ENCODE measurements around the gene TRAPPC6A. TPM values are rescaled to one million over a fixed set of nuclear protein-coding genes. Genes with fewer than 3 reads are reported as not detected.

TRAPPC6A gene
- total RNA-seq, 4 donors from 2014 or later: 18.4 to 29.2 (median 24.8) TPM

DNA sequence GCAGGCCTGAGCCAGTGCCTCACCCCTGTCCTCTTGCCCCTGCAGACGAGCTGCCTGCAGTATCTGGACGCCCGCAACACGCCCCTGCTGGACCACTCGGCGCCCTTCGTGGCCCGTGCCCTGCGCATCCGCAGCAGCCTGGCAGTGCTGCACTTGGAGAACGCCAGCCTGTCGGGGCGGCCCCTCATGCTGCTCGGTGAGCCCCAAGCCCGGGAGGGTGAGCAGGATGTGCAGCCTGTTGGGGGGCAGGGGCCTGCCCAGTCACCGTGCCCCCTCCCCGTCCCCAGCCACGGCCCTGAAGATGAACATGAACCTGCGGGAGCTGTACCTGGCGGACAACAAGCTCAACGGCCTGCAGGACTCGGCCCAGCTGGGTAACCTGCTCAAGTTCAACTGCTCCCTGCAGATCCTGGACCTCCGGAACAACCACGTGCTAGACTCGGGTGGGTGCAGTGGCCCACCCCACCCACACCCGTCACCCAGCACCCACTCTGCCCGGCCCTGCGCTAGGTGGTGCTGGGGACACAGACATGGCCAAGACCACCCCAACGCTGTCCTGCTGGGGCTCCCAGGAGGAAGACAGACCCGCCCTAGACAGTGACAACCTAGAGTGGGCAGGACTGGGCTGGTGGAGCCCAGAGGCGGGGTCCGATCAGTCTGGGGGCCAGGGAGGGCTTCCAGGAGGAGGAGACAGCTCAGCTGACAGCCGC is 35.9 kb downstream of the TRAPPC6A start:
- in situ Hi-C loops (cut with MboI; ENCODE audit: low sequenced_read_pairs in 4 of 4) (no loop called here), intact Hi-C loops (cut with DNase I; ENCODE audit: low total_unique reads) (no loop called here)
- DNase-seq (no peak), ATAC-seq (no peak)
- H3K9me3 ChIP-seq: no peaks in the 10 kb centered on the region
- TF ChIP-seq POLR2A (IDR thresholded peaks at IDR 0.05): no peak
- TF ChIP-seq, protein P1, sequence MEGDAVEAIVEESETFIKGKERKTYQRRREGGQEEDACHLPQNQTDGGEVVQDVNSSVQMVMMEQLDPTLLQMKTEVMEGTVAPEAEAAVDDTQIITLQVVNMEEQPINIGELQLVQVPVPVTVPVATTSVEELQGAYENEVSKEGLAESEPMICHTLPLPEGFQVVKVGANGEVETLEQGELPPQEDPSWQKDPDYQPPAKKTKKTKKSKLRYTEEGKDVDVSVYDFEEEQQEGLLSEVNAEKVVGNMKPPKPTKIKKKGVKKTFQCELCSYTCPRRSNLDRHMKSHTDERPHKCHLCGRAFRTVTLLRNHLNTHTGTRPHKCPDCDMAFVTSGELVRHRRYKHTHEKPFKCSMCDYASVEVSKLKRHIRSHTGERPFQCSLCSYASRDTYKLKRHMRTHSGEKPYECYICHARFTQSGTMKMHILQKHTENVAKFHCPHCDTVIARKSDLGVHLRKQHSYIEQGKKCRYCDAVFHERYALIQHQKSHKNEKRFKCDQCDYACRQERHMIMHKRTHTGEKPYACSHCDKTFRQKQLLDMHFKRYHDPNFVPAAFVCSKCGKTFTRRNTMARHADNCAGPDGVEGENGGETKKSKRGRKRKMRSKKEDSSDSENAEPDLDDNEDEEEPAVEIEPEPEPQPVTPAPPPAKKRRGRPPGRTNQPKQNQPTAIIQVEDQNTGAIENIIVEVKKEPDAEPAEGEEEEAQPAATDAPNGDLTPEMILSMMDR (IDR thresholded peaks at IDR 0.05 in 4 of 5, conservative IDR thresholded peaks at IDR 0.05 in 1 of 5): no peak
- no peaks in the 10 kb centered on the region for H3K27me3 ChIP-seq
- no peak overlapping the region for H3K27ac ChIP-seq
- no peaks in the 10 kb centered on the region for H3K4me1 ChIP-seq
- no peak overlapping the region for H3K4me3 ChIP-seq
- H3K36me3 ChIP-seq: peaks cover 0 to 48% of the 10 kb centered on the region in 2 donors

DNA sequence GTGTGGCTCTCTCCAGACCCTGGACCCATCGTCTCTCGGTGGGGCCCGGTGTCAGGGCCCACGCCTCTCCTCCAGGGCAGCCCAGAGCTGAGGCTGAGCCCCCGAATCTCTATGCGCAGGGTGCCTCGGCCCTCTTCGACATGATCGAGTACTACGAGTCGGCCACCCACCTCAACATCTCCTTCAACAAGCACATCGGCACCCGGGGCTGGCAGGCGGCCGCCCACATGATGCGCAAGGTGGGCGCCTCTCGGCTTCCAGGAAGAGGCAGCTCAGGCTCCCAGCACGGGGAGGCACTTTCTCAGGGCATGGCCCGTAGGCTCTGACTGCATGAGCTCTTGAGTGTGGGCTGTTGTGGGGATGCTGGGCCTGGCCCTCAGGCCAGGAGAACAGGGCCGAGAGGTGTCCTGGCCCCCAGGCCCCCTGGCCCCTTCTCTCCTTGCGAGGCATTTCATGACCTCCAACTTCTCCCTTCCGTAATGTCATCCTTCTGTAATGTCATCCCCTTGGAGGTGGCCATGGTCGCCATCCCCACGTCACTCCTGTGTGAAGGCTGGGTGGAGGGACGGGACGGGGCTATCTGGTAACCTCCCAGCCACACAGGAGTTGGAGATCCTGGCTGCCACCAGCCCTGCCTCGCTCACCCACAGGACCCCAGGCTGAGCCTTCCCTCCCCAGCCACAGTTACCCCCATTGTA is 36.7 kb downstream of the TRAPPC6A start:
- no peaks in the 10 kb centered on the region for H3K27me3 ChIP-seq
- no peak for TF ChIP-seq POLR2A (IDR thresholded peaks at IDR 0.05)
- TF ChIP-seq, protein P1 (IDR thresholded peaks at IDR 0.05 in 4 of 5, conservative IDR thresholded peaks at IDR 0.05 in 1 of 5): no peak
- H3K36me3 ChIP-seq: peaks cover 0 to 39% of the 10 kb centered on the region in 2 donors
- H3K4me3 ChIP-seq: no peak overlapping the region
- intact Hi-C loops (cut with DNase I; ENCODE audit: low total_unique reads) (no loop called here), in situ Hi-C loops (cut with MboI; ENCODE audit: low sequenced_read_pairs in 4 of 4) (no loop called here)
- no peaks in the 10 kb centered on the region for H3K4me1 ChIP-seq
- H3K9me3 ChIP-seq: no peaks in the 10 kb centered on the region
- ATAC-seq (no peak), DNase-seq (no peak)
- no peak overlapping the region for H3K27ac ChIP-seq

DNA sequence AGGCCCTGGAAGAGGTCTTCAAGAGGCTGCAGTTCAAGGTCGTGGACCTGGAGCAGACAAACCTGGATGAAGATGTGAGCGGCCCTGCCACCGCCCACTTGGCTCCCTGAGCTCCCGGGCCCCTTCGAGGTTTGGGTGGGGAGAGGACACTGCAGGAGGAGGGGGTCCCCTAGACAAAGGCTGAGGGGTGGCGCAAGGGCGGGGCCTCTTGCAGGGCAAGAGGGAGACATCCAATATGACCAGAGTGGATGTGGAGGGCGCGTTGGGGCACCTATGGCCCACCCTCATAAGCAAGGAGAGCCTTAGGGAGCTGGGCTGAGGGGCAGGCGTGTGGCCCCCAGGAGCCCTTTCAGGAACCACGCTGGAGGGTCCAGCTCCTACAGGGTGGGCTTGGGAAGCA is 37.5 kb downstream of the TRAPPC6A start:
- no peak for DNase-seq

DNA sequence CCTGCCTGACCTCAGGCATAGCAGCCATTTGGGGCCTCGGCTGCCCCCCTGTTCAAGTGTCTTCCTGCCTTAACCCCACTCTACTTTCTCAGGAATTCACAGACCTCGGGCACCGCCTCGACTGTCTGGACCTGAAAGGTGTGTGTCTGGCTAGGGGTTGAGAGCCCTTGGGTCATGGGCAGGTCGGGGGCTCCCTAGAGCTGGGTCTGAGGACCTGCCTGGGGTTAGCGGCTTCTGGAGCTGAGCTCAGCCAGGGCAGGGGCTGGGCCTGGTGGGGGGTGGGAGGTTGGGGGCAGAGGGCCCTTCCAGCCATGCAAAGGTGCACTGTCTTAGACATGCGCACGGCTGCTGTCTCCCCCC is 37.9 kb downstream of the TRAPPC6A start:
- H3K4me3 ChIP-seq: no peak overlapping the region
- H3K4me1 ChIP-seq: no peaks in the 10 kb centered on the region
- H3K9me3 ChIP-seq: no peaks in the 10 kb centered on the region
- ATAC-seq: no peak
- peaks cover 0 to 28% of the 10 kb centered on the region in 2 donors for H3K36me3 ChIP-seq
- TF ChIP-seq POLR2A (IDR thresholded peaks at IDR 0.05): no peak
- TF ChIP-seq, protein P1 (IDR thresholded peaks at IDR 0.05 in 4 of 5, conservative IDR thresholded peaks at IDR 0.05 in 1 of 5): no peak
- DNase-seq: no peak
- intact Hi-C loops (cut with DNase I; ENCODE audit: low total_unique reads): no loop called here
- in situ Hi-C loops (cut with MboI; ENCODE audit: low sequenced_read_pairs in 4 of 4): no loop called here
- no peaks in the 10 kb centered on the region for H3K27me3 ChIP-seq
- no peak overlapping the region for H3K27ac ChIP-seq

More for the DNA sequence above, 37.5 kb downstream of the TRAPPC6A start:
- no peaks in the 10 kb centered on the region for H3K27me3 ChIP-seq
- intact Hi-C loops (cut with DNase I; ENCODE audit: low total_unique reads): no loop called here
- no peak overlapping the region for H3K27ac ChIP-seq
- no peaks in the 10 kb centered on the region for H3K4me1 ChIP-seq
- in situ Hi-C loops (cut with MboI; ENCODE audit: low sequenced_read_pairs in 4 of 4): no loop called here
- H3K9me3 ChIP-seq: no peaks in the 10 kb centered on the region
- peaks cover 0 to 33% of the 10 kb centered on the region in 2 donors for H3K36me3 ChIP-seq
- no peak overlapping the region for H3K4me3 ChIP-seq
- TF ChIP-seq POLR2A (IDR thresholded peaks at IDR 0.05): no peak
- TF ChIP-seq, protein P1 (IDR thresholded peaks at IDR 0.05 in 4 of 5, conservative IDR thresholded peaks at IDR 0.05 in 1 of 5): no peak
- ATAC-seq: no peak
